GM20000 (cell line): ENCODE measurements around the gene MALSU1.

Source experiments
- DNase-seq: peaks from one replicate; pipeline ENCODE4 v3.0.0; 2012; ENCODE audit warnings: low spot score
- TF ChIP-seq, protein P1 (sequence below): IDR thresholded peaks from 2 replicates; pipeline ENCODE4 v1.5.1; 2012; ENCODE audit warnings: mild to moderate bottlenecking, control low read depth; ENCODE audit errors: extremely low read depth, missing control alignments

The MALSU1 gene

DNA sequence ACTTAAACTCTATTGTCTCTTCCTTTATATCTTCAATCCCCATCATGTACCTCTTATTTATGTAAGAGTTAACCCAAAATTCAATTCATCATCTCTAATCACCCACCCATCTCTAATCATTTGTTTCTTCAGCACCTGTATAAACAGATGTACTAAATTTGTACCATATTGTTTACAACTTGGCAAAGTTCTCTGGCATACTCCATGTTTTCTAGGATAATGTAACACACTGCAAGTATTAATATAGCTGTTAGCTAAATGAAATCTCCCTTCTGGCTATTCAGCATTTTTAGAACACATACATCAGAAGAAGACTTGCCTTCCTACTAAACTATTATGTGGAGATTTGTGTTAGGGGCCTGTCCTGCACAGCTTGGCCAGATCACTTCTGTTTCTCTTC lies 33.1 kb downstream of the MALSU1 start:
- DNase-seq = no peak

DNA sequence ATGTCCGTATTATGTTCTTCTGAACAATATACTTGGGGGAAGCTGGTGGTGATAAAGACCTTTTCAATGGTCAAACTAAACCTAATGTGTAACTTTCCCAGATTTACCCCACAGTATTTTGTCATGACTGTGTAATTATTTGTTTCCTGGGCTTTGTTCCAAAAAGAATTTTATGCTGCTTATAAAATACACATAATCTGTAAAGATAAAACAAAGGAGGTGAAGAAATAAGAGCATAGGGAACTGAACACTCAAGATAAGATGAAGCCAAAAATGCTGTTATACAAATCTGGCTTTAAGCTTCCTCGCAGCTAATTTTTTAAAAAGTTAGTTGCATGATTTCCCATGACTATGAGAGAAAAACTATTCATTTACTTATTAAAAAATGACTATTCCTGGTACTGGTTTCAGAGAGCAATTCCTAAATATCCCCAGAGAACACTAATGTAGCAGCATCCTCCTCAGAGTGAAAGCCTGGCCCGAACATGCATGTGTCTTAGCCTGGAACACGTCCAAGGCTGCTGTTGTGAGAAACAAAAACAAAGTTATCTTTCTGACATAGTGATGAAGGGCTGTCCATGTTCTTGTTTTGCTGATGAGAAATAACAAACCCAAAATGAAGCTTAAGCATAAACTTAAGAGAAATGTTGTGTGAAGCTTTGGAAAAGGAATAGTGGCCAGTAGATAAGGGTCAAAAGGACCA lies 33.9 kb downstream of the MALSU1 start:
- DNase-seq = no peak
- TF ChIP-seq, protein P1, sequence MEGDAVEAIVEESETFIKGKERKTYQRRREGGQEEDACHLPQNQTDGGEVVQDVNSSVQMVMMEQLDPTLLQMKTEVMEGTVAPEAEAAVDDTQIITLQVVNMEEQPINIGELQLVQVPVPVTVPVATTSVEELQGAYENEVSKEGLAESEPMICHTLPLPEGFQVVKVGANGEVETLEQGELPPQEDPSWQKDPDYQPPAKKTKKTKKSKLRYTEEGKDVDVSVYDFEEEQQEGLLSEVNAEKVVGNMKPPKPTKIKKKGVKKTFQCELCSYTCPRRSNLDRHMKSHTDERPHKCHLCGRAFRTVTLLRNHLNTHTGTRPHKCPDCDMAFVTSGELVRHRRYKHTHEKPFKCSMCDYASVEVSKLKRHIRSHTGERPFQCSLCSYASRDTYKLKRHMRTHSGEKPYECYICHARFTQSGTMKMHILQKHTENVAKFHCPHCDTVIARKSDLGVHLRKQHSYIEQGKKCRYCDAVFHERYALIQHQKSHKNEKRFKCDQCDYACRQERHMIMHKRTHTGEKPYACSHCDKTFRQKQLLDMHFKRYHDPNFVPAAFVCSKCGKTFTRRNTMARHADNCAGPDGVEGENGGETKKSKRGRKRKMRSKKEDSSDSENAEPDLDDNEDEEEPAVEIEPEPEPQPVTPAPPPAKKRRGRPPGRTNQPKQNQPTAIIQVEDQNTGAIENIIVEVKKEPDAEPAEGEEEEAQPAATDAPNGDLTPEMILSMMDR = no peak

More for the DNA sequence above, 33.1 kb downstream of the MALSU1 start:
- TF ChIP-seq, protein P1 = no peak

DNA sequence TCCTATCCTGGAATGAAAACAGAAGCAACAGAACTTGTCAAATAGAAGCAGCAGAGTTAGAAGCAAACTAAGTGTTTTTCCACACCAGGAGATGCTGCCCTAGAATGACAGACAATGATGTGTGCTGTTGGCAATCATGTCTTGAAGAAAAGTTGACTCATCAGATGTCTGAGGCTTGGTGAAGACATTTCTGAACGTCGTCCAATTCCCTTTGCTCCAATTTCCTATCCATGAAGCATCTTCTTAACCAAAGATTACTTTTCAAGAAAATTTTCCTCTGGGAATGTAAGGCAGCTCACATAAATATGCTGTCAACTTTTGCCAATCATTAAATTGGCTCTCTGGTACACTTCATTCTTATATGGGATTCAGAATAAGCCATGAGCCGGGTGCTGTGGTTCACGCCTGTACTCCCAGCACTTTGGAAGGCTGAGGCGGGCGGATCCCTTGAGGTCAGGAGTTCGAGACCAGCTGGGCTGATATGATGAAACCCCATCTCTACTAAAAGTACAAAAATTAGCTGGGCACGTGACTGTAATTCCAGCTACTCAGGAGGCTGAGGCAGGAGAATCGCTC lies 34.6 kb downstream of the MALSU1 start:
- TF ChIP-seq, protein P1 = no peak
- no peak for DNase-seq

DNA sequence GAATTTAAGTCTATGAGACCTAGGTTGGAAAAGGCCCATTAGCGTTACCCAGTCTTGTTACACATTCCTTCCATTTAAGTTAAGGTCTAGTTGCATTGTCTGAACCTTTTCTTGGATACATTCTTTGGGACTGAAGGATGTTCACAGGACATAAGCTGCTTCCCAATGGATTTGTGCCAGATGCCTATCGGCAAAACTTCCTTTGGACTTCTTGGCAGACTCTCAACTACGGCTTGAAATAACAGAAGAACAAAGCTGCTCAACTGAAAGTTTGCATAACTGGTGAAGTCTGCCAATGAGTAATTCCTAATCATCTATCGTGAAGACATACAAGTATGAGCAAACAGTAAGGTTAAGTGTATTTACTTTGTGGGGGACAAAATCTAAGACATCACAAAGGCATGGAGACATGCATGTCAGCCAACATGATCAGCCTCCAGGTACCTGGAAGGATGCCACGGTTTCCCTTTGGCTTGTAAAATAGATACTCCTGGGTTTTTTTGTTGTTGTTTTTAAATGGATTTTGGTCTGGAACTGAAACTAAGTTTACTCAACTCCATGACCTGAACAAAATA lies 35.4 kb downstream of the MALSU1 start:
- TF ChIP-seq, protein P1 = no peak
- no peak for DNase-seq

DNA sequence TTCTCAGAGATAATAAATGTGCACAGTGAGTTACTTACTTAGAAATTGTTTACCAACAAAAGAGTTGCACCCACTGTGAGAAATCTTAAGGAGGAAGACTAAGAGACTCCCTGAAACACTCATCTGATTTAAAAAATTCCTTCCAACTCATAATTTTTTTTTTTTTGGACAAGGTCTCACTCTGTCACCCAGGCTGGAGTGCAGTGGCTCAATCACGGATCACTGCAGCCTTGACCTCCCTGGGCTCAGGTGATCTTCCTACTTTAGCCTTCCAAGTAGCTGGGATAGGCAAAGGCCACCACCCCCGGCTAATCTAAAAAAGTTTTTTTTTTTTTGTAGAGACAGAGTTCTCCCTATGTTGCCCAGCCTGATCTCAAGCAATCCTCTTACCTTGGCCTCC lies 36.0 kb downstream of the MALSU1 start:
- DNase-seq = no peak

DNA sequence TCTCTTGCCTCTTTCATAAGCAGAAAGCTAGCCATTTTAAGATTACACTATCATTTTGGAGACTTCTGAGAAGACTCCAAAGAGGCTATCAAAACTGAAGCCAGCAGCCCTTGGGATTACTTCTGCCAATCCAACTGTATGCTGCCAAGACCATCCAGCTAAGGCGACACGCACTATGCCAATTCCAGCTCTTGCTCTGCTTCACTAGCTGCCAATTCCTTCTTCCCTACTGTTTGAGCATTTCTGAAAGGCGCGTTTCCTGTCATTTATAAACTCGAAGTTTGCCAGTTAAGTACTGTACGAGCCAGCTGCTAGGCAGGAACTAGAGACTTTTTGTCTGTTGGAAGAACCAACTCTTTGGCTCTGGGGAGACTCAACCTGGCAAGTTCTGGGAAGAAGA lies 36.5 kb downstream of the MALSU1 start:
- TF ChIP-seq, protein P1 = no peak
- DNase-seq = no peak

More for the DNA sequence above, 36.0 kb downstream of the MALSU1 start:
- TF ChIP-seq, protein P1 = no peak

DNA sequence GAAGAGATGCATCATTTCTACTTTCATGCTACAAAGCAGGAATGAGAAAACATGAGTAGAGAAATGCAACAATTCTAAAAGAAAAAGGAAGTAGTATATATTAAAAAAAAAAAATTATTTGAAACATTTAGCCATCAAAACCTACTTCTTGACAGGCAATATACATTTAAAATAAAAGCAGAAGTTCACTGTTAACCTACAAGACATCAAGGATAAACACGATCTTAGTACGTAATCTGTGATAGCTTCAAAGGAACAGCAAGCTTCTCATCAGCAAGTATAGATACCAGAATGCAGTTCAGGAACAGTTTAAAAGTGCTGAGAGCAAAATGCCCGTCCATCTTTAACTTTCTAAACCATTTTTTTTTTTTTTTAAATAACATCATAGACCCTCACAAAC lies 36.9 kb downstream of the MALSU1 start:
- TF ChIP-seq, protein P1 = no peak
- DNase-seq = no peak
